HepG2 (cell line): ENCODE measurements around the gene PSORS1C2. TPM values are rescaled to one million over a fixed set of nuclear protein-coding genes. Genes with fewer than 3 reads are reported as not detected.

ENCODE experiments used
- ATAC-seq: fragments of 200-7000 bp; cut with Tn5 transposase; 3 replicates; pipeline ENCODE4 v1.9.1; 2020; ENCODE audit warnings: mild to moderate bottlenecking, moderate library complexity
- BruUV-seq: library from RNA; stranded (reverse); fragments of 400-500 nt; replicated peaks from 2 replicates; lab custom pipeline; 2021; lab: Mats Ljungman, UMichigan
- CTCF ChIA-PET: fragments of 300-600 bp; formaldehyde crosslinking; extraction: SDS; loops from one replicate; lab custom pipeline; 2021; ENCODE audit warnings: low total read pairs, inconsistent platforms, low intra/inter-chr PET ratio; lab: Yijun Ruan, JAX
- POLR2A ChIA-PET: fragments of 350-600 bp; sonication (Branson Sonifier 250); formaldehyde crosslinking; loops from one replicate; lab custom pipeline; 2020; ENCODE audit warnings: antibody characterized with exemption, inconsistent platforms; lab: Yijun Ruan, JAX
- DNase-seq: peaks from one replicate; pipeline ENCODE4 v3.0.0-alpha.2; 2015; ENCODE audit warnings: low spot score
- FAIRE-seq: peaks from 3 replicates; lab custom pipeline; 2011; peaks lifted over from hg19 to GRCh38; lab: Jason Lieb, UNC
- H2AFZ ChIP-seq: one replicate; pipeline ENCODE4 v1.6.1; 2011; ENCODE audit warnings: low read length, inconsistent platforms
- H3K27ac ChIP-seq: fragments of 300-600 bp; 3 replicates; pipeline ENCODE4 v1.8.0; 2011; ENCODE audit warnings: mixed run types, mild to moderate bottlenecking, mixed read lengths, low read length, inconsistent platforms; ENCODE audit not compliant: insufficient read depth; ENCODE audit errors: extremely low read length
- H3K27me3 ChIP-seq, 2 experiments: fragments of 200-600 bp in 1 of 2; 2 replicates in 1 of 2; 3 replicates in 1 of 2; pipeline versions ENCODE4 v1.6.0 to v1.8.0; 2011; ENCODE audit warnings: low read length in 2 of 2, mild to moderate bottlenecking in 2 of 2, moderate library complexity in 2 of 2, inconsistent platforms in 1 of 2; ENCODE audit not compliant: insufficient read depth in 2 of 2, control insufficient read depth in 1 of 2
- H3K36me3 ChIP-seq, 2 experiments: fragments of 200-600 bp in 1 of 2; replicated peaks in 1 of 2; 2 replicates in 1 of 2; 3 replicates in 1 of 2; pipeline versions ENCODE4 v1.5.1 to v1.8.0; 2011; ENCODE audit warnings: low read length in 2 of 2, inconsistent platforms in 1 of 2; ENCODE audit not compliant: insufficient read depth in 2 of 2, control insufficient read depth in 1 of 2
- H3K4me1 ChIP-seq: 2 replicates; pipeline ENCODE4 v1.5.1; 2012; ENCODE audit warnings: low read length, inconsistent platforms; ENCODE audit not compliant: insufficient read depth
- H3K4me2 ChIP-seq: 2 replicates; pipeline ENCODE4 v1.6.0; 2011; ENCODE audit warnings: low read depth, low read length, inconsistent platforms
- H3K4me3 ChIP-seq, 3 experiments: fragments of 200-600 bp in 1 of 3; sonication (generic), shearing (Covaris generic) in 1 of 3; replicated peaks in 1 of 3; 2 replicates each; pipeline ENCODE4 v1.5.1; 2011 to 2016; ENCODE audit warnings: low read length in 3 of 3, inconsistent platforms in 2 of 3, low read depth in 2 of 3, mild to moderate bottlenecking in 2 of 3, control low read depth in 1 of 3, mixed read lengths in 1 of 3; ENCODE audit not compliant: insufficient read depth in 1 of 3
- H3K79me2 ChIP-seq: one replicate; pipeline ENCODE4 v1.6.1; 2011; ENCODE audit warnings: low read length, inconsistent platforms; ENCODE audit not compliant: insufficient read depth
- H3K9ac ChIP-seq: 2 replicates; pipeline ENCODE4 v1.6.0; 2011; ENCODE audit warnings: mild to moderate bottlenecking, low read depth, low read length, inconsistent platforms; ENCODE audit not compliant: insufficient read depth
- H3K9me3 ChIP-seq: 2 replicates; pipeline ENCODE4 v1.5.1; 2012; ENCODE audit warnings: mild to moderate bottlenecking, low read length
- H4K20me1 ChIP-seq: 2 replicates; pipeline ENCODE4 v1.6.0; 2011; ENCODE audit warnings: inconsistent platforms, mild to moderate bottlenecking, low read length, moderate library complexity; ENCODE audit not compliant: insufficient read depth
- ARNT ChIP-seq: fragments of 450-650 bp; IDR thresholded peaks from 2 replicates; pipeline ENCODE4 v1.6.1; 2017
- ATF7-NPFF ChIP-seq: sonication (generic); formaldehyde crosslinking; IDR thresholded peaks from 2 replicates; pipeline ENCODE4 v1.8.1; 2023; ENCODE audit warnings: mild to moderate bottlenecking, low read depth, missing genetic modification reagents, moderate library complexity
- CCAR2 ChIP-seq: fragments of 200-400 bp; formaldehyde crosslinking; optimal IDR thresholded peaks from 2 replicates; pipeline ENCODE3; 2018; ENCODE audit warnings: low read depth, mild to moderate bottlenecking, low read length, moderate library complexity
- DRAP1 ChIP-seq: IDR thresholded peaks from 2 replicates; pipeline ENCODE4 v1.6.1; 2016; ENCODE audit warnings: missing genetic modification reagents, missing compliant biosample characterization
- KLF13 ChIP-seq: sonication (generic); formaldehyde crosslinking; IDR thresholded peaks from 2 replicates; pipeline ENCODE4 v1.4.0; 2020; ENCODE audit warnings: mild to moderate bottlenecking, missing genetic modification reagents
- MAFG ChIP-seq: sonication (generic); formaldehyde crosslinking; IDR thresholded peaks from 2 replicates; pipeline ENCODE4 v1.5.1; 2020; ENCODE audit warnings: mild to moderate bottlenecking, missing genetic modification reagents
- MTA3 ChIP-seq: sonication (generic); formaldehyde crosslinking; IDR thresholded peaks from 2 replicates; pipeline ENCODE4 v1.4.0; 2020; ENCODE audit warnings: missing genetic modification reagents
- NFE2L1 ChIP-seq: sonication (generic); formaldehyde crosslinking; IDR thresholded peaks from 2 replicates; pipeline ENCODE4 v1.4.0; 2020; ENCODE audit warnings: missing genetic modification reagents, mild to moderate bottlenecking, borderline replicate concordance
- TRIM22 ChIP-seq: fragments of 450-650 bp; IDR thresholded peaks from 2 replicates; pipeline ENCODE4 v1.6.1; 2017
- YEATS2 ChIP-seq: sonication (generic); formaldehyde crosslinking; IDR thresholded peaks from 2 replicates; pipeline ENCODE4 v1.4.0; 2020; ENCODE audit warnings: missing genetic modification reagents, borderline replicate concordance
- ZFP37 ChIP-seq: sonication (generic); formaldehyde crosslinking; IDR thresholded peaks from 2 replicates; pipeline ENCODE4 v1.4.0; 2020; ENCODE audit warnings: missing genetic modification reagents, borderline replicate concordance
- ZKSCAN8 ChIP-seq: IDR thresholded peaks from 2 replicates; pipeline ENCODE4 v1.6.1; 2016; ENCODE audit warnings: borderline replicate concordance, missing genetic modification reagents, missing compliant biosample characterization
- ZNF142 ChIP-seq: sonication (generic); formaldehyde crosslinking; IDR thresholded peaks from 2 replicates; pipeline ENCODE4 v1.4.0; 2020; ENCODE audit warnings: missing genetic modification reagents
- WGBS: methylation state at CpG from one replicate; pipeline ENCODE4 v1.1.6; 2017; ENCODE audit warnings: low lambda C conversion rate; 5-methylcytosine and 5-hydroxymethylcytosine counted together
- in situ Hi-C: cut with HindIII; loops from 2 replicates; pipeline ENCODE4 v1.10.0; 2017; ENCODE audit warnings: low pct_unique_long_range_greater_than_20kb; ENCODE audit not compliant: extremely low pct_ligation_motif_present
- intact Hi-C: fragments of 100-400 bp; cut with micrococcal nuclease; formaldehyde crosslinking; loops from one replicate; pipeline ENCODE4 v1.10.0; 2022; ENCODE audit not compliant: unreplicated experiment
- polyA plus RNA-seq, 8 experiments: library from polyadenylated mRNA; depleted of rRNA in 3 of 8; stranded (reverse) in 7 of 8; unstranded in 1 of 8; fragments of >200 nt; fragmentation: Illumina TruSeq in 4 of 8; extraction: Trizol in 4 of 8; gene quantifications; 2 replicates each; pipeline versions ENCODE4 v1.2.1 to v1.2.3, GENCODE V29; 2011 to 2016; ENCODE audit warnings: low read depth in 4 of 8, missing spikeins in 1 of 8, mixed read lengths in 1 of 8; ENCODE audit not compliant: insufficient read depth in 1 of 8
- total RNA-seq, 5 experiments: library from RNA; depleted of rRNA; stranded (reverse); fragments of >200 nt; fragmentation: Illumina TruSeq; extraction: Trizol; gene quantifications; 2 replicates each; pipeline ENCODE4 v1.2.3, GENCODE V29; 2016; ENCODE audit warnings: low read depth in 1 of 5
- TF ChIP-seq, protein P1 (sequence below): sonication (generic); formaldehyde crosslinking; IDR thresholded peaks from 2 replicates; pipeline ENCODE4 v1.5.1; 2020; ENCODE audit warnings: missing genetic modification reagents, mild to moderate bottlenecking, borderline replicate concordance
- TF ChIP-seq, protein P2 (sequence below): sonication (generic); formaldehyde crosslinking; IDR thresholded peaks from 2 replicates; pipeline ENCODE4 v1.8.1; 2023; ENCODE audit warnings: missing genetic modification reagents, mild to moderate bottlenecking, borderline replicate concordance

PSORS1C2 gene
- total and polyA plus RNA-seq, 2 of the 13 experiments (the other 11 are each of a cell fraction or from before 2014, with no cell fraction given) = not detected

DNA sequence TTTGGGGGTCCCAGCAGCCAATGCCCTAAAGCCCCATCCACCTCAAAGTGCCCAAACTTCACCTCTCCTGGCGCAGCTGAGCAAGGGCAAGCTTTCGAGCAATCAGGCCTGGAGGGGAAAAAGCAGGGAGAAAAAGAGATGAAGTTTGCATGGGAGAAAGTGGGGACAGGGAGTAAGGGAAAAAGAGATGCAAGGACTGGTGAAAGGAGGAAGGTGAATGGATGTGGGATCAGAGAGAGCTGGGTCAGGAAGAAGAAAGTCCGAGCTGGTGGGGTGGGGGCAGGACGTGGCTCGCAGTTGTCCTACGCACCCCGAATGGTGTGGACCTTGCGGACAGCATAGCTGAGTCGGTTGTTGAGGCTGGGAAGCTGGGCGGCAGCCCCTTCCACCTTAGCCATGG is 6.5 kb upstream of the PSORS1C2 start:
- CTCF ChIA-PET = no interaction called here
- peaks cover 4 to 24% of the 10 kb centered on the region in 2 experiments; a peak in 4 of 5 replicates for H3K36me3 ChIP-seq
- no peak overlapping the region for H2AFZ ChIP-seq
- FAIRE-seq (no peak), DNase-seq (no peak), ATAC-seq (no peak)
- no peaks in the 10 kb centered on the region for H3K27me3 ChIP-seq
- POLR2A ChIA-PET = interaction anchor here (0.9 kb wide), 1 partner anchor 42 kb away, joined by 3 read pairs; no protein-coding TSS in a partner anchor
- no peak overlapping the region for H3K4me2 ChIP-seq
- H3K9me3 ChIP-seq = no peaks in the 10 kb centered on the region
- intact Hi-C loops = no loop called here
- H3K27ac ChIP-seq = no peak overlapping the region
- in situ Hi-C loops = no loop called here
- WGBS = 97% methylated on average over 10 of the region's 10 CpGs
- H3K4me1 ChIP-seq = no peaks in the 10 kb centered on the region
- H4K20me1 ChIP-seq = no peaks in the 10 kb centered on the region
- H3K9ac ChIP-seq = no peak overlapping the region
- TF ChIP-seq ZFP37 (CRISPR knock-in tag) (no peak), ZNF142 (CRISPR knock-in tag) (no peak), ZKSCAN8 (CRISPR knock-in tag) (no peak), CCAR2 (no peak), MTA3 (CRISPR knock-in tag) (no peak), ARNT (no peak), ATF7-NPFF (CRISPR knock-in tag) (no peak), TRIM22 (no peak), KLF13 (CRISPR knock-in tag) (no peak), YEATS2 (CRISPR knock-in tag) (no peak), MAFG (no peak), NFE2L1 (CRISPR knock-in tag) (no peak), DRAP1 (CRISPR knock-in tag) (no peak)
- TF ChIP-seq, protein P1, sequence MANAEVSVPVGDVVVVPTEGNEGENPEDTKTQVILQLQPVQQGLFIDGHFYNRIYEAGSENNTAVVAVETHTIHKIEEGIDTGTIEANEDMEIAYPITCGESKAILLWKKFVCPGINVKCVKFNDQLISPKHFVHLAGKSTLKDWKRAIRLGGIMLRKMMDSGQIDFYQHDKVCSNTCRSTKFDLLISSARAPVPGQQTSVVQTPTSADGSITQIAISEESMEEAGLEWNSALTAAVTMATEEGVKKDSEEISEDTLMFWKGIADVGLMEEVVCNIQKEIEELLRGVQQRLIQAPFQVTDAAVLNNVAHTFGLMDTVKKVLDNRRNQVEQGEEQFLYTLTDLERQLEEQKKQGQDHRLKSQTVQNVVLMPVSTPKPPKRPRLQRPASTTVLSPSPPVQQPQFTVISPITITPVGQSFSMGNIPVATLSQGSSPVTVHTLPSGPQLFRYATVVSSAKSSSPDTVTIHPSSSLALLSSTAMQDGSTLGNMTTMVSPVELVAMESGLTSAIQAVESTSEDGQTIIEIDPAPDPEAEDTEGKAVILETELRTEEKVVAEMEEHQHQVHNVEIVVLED (CRISPR knock-in tag) = no peak
- TF ChIP-seq, protein P2, sequence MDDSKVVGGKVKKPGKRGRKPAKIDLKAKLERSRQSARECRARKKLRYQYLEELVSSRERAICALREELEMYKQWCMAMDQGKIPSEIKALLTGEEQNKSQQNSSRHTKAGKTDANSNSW (CRISPR knock-in tag) = no peak
- H3K4me3 ChIP-seq = no peak overlapping the region
- no TSS peak for BruUV-seq
- no peaks in the 10 kb centered on the region for H3K79me2 ChIP-seq
